GM12878 (cell line): ENCODE results near the gene PITPNC1. TPM values are rescaled to one million over a fixed set of nuclear protein-coding genes. Genes with fewer than 3 reads are reported as not detected.
A peak's percentile ranks its signal among the peaks of the same experiment; 100 is the strongest.

Source experiments
- ATAC-seq: fragments of 200-7000 bp; cut with Tn5 transposase; 3 replicates; pipeline ENCODE4 v1.9.1; 2020; ENCODE audit warnings: mild to moderate bottlenecking, moderate library complexity
- BruUV-seq: library from RNA; stranded (reverse); fragments of 400-500 nt; replicated peaks from 2 replicates; lab custom pipeline; 2021; lab: Mats Ljungman, UMichigan
- CTCF ChIA-PET: fragments of 300-600 bp; sonication (Branson Sonifier 250); formaldehyde crosslinking; extraction: SDS; loops from one replicate; lab custom pipeline; 2021; ENCODE audit warnings: inconsistent platforms; lab: Yijun Ruan, JAX
- POLR2A ChIA-PET: fragments of 350-600 bp; formaldehyde crosslinking; extraction: SDS; loops from one replicate; lab custom pipeline; 2021; ENCODE audit warnings: inconsistent platforms; lab: Charles Lee
- RAD21 ChIA-PET: fragments of 300-600 bp; sonication (Branson Sonifier 250); formaldehyde crosslinking; loops from one replicate; lab custom pipeline; 2023; ENCODE audit warnings: antibody characterized with exemption; ENCODE audit not compliant: unreplicated experiment; lab: Charles Lee
- SMC1A ChIA-PET: fragments of 300-600 bp; sonication (Branson Sonifier 250); formaldehyde crosslinking; loops from one replicate; lab custom pipeline; 2023; ENCODE audit not compliant: unreplicated experiment, uncharacterized antibody; lab: Charles Lee
- DNase-seq: peaks from one replicate; pipeline ENCODE4 v3.0.0-alpha.2; 2011; ENCODE audit warnings: low read depth, low spot score
- FAIRE-seq: peaks from 3 replicates; lab custom pipeline; 2011; peaks lifted over from hg19 to GRCh38; lab: Jason Lieb, UNC
- H2AFZ ChIP-seq: 2 replicates; pipeline ENCODE4 v1.6.0; 2011; ENCODE audit warnings: low read depth, low read length, control low read depth; ENCODE audit not compliant: control insufficient read depth
- H3K27ac ChIP-seq: 2 replicates; pipeline ENCODE4 v1.5.1; 2011; ENCODE audit warnings: control low read depth; ENCODE audit not compliant: control insufficient read depth, insufficient read depth
- H3K27me3 ChIP-seq, 2 experiments: replicated peaks in 1 of 2; 2 replicates each; pipeline versions ENCODE4 v1.6.0 to v1.6.1; 2011; ENCODE audit warnings: low read length in 1 of 2; ENCODE audit not compliant: control insufficient read depth in 2 of 2, insufficient read depth in 2 of 2
- H3K36me3 ChIP-seq, 2 experiments: 2 replicates each; pipeline ENCODE4 v1.5.1; 2011; ENCODE audit warnings: low read length in 1 of 2; ENCODE audit not compliant: control insufficient read depth in 2 of 2, insufficient read depth in 2 of 2
- H3K4me1 ChIP-seq: 2 replicates; pipeline ENCODE4 v1.6.1; 2011; ENCODE audit warnings: mild to moderate bottlenecking, low read length, moderate library complexity, mixed read lengths; ENCODE audit not compliant: control insufficient read depth, insufficient read depth
- H3K4me2 ChIP-seq: 2 replicates; pipeline ENCODE4 v1.6.0; 2011; ENCODE audit warnings: control low read depth; ENCODE audit not compliant: control insufficient read depth, insufficient read depth
- H3K4me3 ChIP-seq: fragments of 200-600 bp; sonication (generic); 2 replicates; pipeline ENCODE4 v1.5.1; 2016
- H3K79me2 ChIP-seq: 2 replicates; pipeline ENCODE4 v1.6.0; 2011; ENCODE audit warnings: low read length; ENCODE audit not compliant: control insufficient read depth, insufficient read depth
- H3K9ac ChIP-seq: 2 replicates; pipeline ENCODE4 v1.8.0; 2011; ENCODE audit warnings: low read length, control low read depth, mixed read lengths; ENCODE audit not compliant: control insufficient read depth, insufficient read depth
- H3K9me3 ChIP-seq: replicated peaks from 3 replicates; pipeline ENCODE4 v1.5.1; 2011; ENCODE audit warnings: mild to moderate bottlenecking, low read length; ENCODE audit not compliant: control insufficient read depth, insufficient read depth
- H4K20me1 ChIP-seq: 2 replicates; pipeline ENCODE4 v1.6.0; 2011; ENCODE audit not compliant: control insufficient read depth, insufficient read depth
- CREM ChIP-seq: IDR thresholded peaks from 2 replicates; pipeline ENCODE4 v1.6.1; 2014; ENCODE audit warnings: antibody characterized with exemption, low read depth
- EP300 ChIP-seq, 2 experiments: fragments of 150-350 bp in 1 of 2; IDR thresholded peaks; 2 replicates each; pipeline ENCODE4 v1.6.1; 2011 to 2012; ENCODE audit warnings: low read depth in 2 of 2, low read length in 2 of 2, borderline replicate concordance in 1 of 2, improper control_type of control experiment in 1 of 2, inconsistent platforms in 1 of 2; ENCODE audit not compliant: control insufficient read depth in 1 of 2
- HDGF ChIP-seq: fragments of 450-650 bp; IDR thresholded peaks from 2 replicates; pipeline ENCODE4 v1.6.1; 2016; ENCODE audit warnings: antibody characterized with exemption
- MTA2 ChIP-seq: fragments of 450-650 bp; IDR thresholded peaks from 2 replicates; pipeline ENCODE4 v1.6.1; 2016; ENCODE audit warnings: low read depth, mild to moderate bottlenecking, moderate library complexity
- NR2C1 ChIP-seq: fragments of 450-650 bp; IDR thresholded peaks from 2 replicates; pipeline ENCODE4 v1.6.1; 2017; ENCODE audit warnings: antibody characterized with exemption, mild to moderate bottlenecking, moderate library complexity
- NR2C2 ChIP-seq: IDR thresholded peaks from 2 replicates; pipeline ENCODE4 v1.6.1; 2011; ENCODE audit warnings: borderline replicate concordance, low read depth; ENCODE audit not compliant: control insufficient read depth, insufficient read length
- PAX5 ChIP-seq: IDR thresholded peaks from 2 replicates; pipeline ENCODE4 v1.6.1; 2011; ENCODE audit warnings: low read depth, low read length, borderline replicate concordance
- SMARCA5 ChIP-seq: fragments of 450-650 bp; IDR thresholded peaks from 2 replicates; pipeline ENCODE4 v1.6.1; 2017; ENCODE audit warnings: mild to moderate bottlenecking
- WGBS: methylation state at CpG from one replicate; pipeline ENCODE4 v1.1.6; 2016; ENCODE audit warnings: low lambda C conversion rate; ENCODE audit not compliant: insufficient replicate concordance, insufficient coverage; ENCODE audit errors: missing lambda C conversion rate; 5-methylcytosine and 5-hydroxymethylcytosine counted together
- in situ Hi-C: fragments of 300-500 bp; cut with MboI; formaldehyde crosslinking; loops from 9 replicates; pipeline ENCODE4 v1.14.3; 2018; ENCODE audit warnings: mixed read lengths
- intact Hi-C: fragments of 100-400 bp; cut with micrococcal nuclease; formaldehyde crosslinking; loops from one replicate; pipeline ENCODE4 v1.14.2; 2022; ENCODE audit not compliant: unreplicated experiment
- polyA plus RNA-seq, 11 experiments: library from polyadenylated mRNA; depleted of rRNA in 4 of 11; unstranded in 6 of 11; stranded (reverse) in 5 of 11; fragments of >200 nt; fragmentation: Nextera tagmentation in 4 of 11; fragmentation: Illumina TruSeq in 1 of 11; extraction: Ambion mirVana in 4 of 11; extraction: Trizol in 1 of 11; gene quantifications; 1 replicate in 1 of 11; 2 replicates in 10 of 11; pipeline versions ENCODE4 v1.2.1 to v1.2.3, GENCODE V29; 2011 to 2016; ENCODE audit warnings: inconsistent platforms in 2 of 11, missing spikeins in 2 of 11, low read depth in 1 of 11
- total RNA-seq, 4 experiments: library from RNA; depleted of rRNA in 3 of 4; stranded (reverse); fragments of >200 nt in 3 of 4; fragmentation: Illumina TruSeq in 1 of 4; extraction: Trizol in 1 of 4; gene quantifications; 2 replicates each; pipeline versions ENCODE4 v1.2.1 to v1.2.3, GENCODE V29; 2013 to 2021
- TF ChIP-seq, protein P1 (sequence below): IDR thresholded peaks from 2 replicates; pipeline ENCODE4 v1.6.1; 2012; ENCODE audit warnings: low read length, inconsistent platforms
- TF ChIP-seq, protein P2 (sequence below): fragments of 450-650 bp; IDR thresholded peaks from 2 replicates; pipeline ENCODE4 v1.6.1; 2016; ENCODE audit warnings: mild to moderate bottlenecking
- TF ChIP-seq, protein P3 (sequence below): IDR thresholded peaks from 2 replicates; pipeline ENCODE4 v1.6.1; 2011; ENCODE audit warnings: low read depth, low read length, improper control_type of control experiment, borderline replicate concordance
- TF ChIP-seq, protein P4 (sequence below): fragments of 450-650 bp; formaldehyde crosslinking; IDR thresholded peaks from 2 replicates; pipeline ENCODE4 v1.4.0; 2022; ENCODE audit warnings: mild to moderate bottlenecking, moderate library complexity
- TF ChIP-seq, protein P5 (sequence below): fragments of 450-650 bp; IDR thresholded peaks from 2 replicates; pipeline ENCODE4 v1.6.1; 2014; ENCODE audit warnings: mild to moderate bottlenecking

Gene PITPNC1
- total and polyA plus RNA-seq, 10 of the 15 experiments (the other 5 are each of a cell fraction or from before 2014, with no cell fraction given) = 12.2 to 62.4 (median 47.3) TPM

DNA sequence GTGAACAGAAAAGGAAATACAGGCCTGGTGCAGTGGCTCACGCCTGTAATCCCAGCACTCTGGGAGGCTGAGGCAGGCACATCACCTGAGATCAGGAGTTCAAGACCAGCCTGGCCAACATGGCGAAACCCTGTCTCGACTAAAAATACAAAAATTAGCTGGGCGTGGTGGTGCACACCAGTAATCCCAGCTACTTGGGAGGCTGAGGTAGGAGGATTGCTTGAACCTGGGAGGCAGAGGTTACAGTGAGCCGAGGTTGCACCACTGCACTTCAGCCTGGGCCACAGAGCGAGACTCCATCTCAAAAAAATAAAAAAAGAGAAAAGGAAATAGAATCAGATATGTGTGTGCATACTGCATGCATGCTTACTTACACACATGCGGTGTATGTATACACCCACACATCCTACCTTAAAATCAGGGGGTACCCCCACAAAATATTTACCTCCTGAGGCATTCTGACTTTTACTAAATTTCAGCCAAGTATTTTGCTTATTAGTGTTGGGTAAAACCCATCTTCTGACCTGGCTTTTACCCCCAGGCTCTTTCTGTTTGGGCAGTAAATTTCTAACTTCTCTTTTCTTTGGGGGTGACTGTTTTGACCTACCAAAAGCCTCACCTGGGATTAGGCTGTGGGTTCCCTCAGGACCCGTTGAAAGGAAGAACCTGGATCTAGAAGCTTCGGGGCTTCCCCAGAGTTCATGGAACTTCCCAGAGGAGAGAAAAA is 201.8 kb downstream of the PITPNC1 start (continued):
- TF ChIP-seq, protein P1, sequence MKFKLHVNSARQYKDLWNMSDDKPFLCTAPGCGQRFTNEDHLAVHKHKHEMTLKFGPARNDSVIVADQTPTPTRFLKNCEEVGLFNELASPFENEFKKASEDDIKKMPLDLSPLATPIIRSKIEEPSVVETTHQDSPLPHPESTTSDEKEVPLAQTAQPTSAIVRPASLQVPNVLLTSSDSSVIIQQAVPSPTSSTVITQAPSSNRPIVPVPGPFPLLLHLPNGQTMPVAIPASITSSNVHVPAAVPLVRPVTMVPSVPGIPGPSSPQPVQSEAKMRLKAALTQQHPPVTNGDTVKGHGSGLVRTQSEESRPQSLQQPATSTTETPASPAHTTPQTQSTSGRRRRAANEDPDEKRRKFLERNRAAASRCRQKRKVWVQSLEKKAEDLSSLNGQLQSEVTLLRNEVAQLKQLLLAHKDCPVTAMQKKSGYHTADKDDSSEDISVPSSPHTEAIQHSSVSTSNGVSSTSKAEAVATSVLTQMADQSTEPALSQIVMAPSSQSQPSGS = peak; percentile 88
- TF ChIP-seq, protein P2, sequence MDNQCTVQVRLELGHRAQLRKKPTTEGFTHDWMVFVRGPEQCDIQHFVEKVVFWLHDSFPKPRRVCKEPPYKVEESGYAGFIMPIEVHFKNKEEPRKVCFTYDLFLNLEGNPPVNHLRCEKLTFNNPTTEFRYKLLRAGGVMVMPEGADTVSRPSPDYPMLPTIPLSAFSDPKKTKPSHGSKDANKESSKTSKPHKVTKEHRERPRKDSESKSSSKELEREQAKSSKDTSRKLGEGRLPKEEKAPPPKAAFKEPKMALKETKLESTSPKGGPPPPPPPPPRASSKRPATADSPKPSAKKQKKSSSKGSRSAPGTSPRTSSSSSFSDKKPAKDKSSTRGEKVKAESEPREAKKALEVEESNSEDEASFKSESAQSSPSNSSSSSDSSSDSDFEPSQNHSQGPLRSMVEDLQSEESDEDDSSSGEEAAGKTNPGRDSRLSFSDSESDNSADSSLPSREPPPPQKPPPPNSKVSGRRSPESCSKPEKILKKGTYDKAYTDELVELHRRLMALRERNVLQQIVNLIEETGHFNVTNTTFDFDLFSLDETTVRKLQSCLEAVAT = peak; percentile 85
- peak; percentile 25; the same call in 1 of the 2 replicates for TF ChIP-seq PAX5
- peak; percentile 27 to 43; a peak in 3 of 4 replicates for TF ChIP-seq EP300 (IDR thresholded peaks at IDR 0.05; ENCODE audit: borderline replicate concordance in 1 of 2, control insufficient read depth in 1 of 2, low read depth in 2 of 2, low read length in 2 of 2)

DNA sequence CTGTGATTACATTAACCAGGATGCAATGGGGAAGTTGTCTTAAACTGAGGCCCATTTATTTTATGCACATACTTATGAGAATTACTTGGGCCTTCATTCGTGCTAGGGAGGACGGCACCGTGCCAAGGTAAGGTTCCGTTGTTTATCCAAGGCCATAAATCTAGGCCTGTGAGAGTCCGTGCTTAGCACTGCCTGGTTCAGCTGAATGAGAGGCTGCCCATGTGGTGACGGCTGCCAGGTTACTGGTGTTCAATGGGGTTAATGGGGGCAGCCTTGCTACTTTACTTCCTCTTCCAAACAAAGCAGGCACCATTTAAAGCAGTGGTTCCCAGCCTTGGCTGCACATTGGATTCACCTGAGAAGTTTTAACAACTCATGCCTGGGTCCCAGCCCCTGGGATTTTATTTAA is 205.6 kb downstream of the PITPNC1 start:
- WGBS = 84% methylated on average over 6 of the region's 6 CpGs
- H3K4me2 ChIP-seq = no peak overlapping the region
- H3K4me3 ChIP-seq = no peak overlapping the region
- CTCF ChIA-PET = interaction anchor here (1.2 kb wide), 1 partner anchor 9 kb away, joined by 3 read pairs; no protein-coding TSS in a partner anchor
- in situ Hi-C loops = no loop called here
- H3K4me1 ChIP-seq = peaks cover 33% of the 10 kb centered on the region
- no peak for FAIRE-seq
- no TSS peak for BruUV-seq
- no peak for DNase-seq
- SMC1A ChIA-PET = interaction anchor here (0.8 to 4.7 kb wide), 3 partner anchors 12 to 13 kb away, joined by 3 to 17 read pairs (median 3); no protein-coding TSS in a partner anchor
- H2AFZ ChIP-seq = no peak overlapping the region
- H4K20me1 ChIP-seq = no peaks in the 10 kb centered on the region
- intact Hi-C loops = no loop called here
- no peak for ATAC-seq
- no peaks in the 10 kb centered on the region; a peak in 1 of 4 replicates for H3K27me3 ChIP-seq
- H3K36me3 ChIP-seq = peaks cover 0 to 9% of the 10 kb centered on the region in 2 experiments; a peak in 2 of 4 replicates
- no peak overlapping the region for H3K9ac ChIP-seq
- H3K79me2 ChIP-seq = no peaks in the 10 kb centered on the region
- no peak overlapping the region for H3K27ac ChIP-seq
- no peaks in the 10 kb centered on the region; the same call in 1 of the 3 replicates for H3K9me3 ChIP-seq
- POLR2A ChIA-PET = no interaction called here
- RAD21 ChIA-PET = interaction anchor here (1.0 kb wide), 1 partner anchor 13 kb away, joined by 3 read pairs; no protein-coding TSS in a partner anchor
- no peak for TF ChIP-seq CREM
- no peak for TF ChIP-seq NR2C1
- TF ChIP-seq SMARCA5 = no peak
- TF ChIP-seq, protein P3, sequence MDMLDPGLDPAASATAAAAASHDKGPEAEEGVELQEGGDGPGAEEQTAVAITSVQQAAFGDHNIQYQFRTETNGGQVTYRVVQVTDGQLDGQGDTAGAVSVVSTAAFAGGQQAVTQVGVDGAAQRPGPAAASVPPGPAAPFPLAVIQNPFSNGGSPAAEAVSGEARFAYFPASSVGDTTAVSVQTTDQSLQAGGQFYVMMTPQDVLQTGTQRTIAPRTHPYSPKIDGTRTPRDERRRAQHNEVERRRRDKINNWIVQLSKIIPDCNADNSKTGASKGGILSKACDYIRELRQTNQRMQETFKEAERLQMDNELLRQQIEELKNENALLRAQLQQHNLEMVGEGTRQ = no peak
- TF ChIP-seq, protein P4, sequence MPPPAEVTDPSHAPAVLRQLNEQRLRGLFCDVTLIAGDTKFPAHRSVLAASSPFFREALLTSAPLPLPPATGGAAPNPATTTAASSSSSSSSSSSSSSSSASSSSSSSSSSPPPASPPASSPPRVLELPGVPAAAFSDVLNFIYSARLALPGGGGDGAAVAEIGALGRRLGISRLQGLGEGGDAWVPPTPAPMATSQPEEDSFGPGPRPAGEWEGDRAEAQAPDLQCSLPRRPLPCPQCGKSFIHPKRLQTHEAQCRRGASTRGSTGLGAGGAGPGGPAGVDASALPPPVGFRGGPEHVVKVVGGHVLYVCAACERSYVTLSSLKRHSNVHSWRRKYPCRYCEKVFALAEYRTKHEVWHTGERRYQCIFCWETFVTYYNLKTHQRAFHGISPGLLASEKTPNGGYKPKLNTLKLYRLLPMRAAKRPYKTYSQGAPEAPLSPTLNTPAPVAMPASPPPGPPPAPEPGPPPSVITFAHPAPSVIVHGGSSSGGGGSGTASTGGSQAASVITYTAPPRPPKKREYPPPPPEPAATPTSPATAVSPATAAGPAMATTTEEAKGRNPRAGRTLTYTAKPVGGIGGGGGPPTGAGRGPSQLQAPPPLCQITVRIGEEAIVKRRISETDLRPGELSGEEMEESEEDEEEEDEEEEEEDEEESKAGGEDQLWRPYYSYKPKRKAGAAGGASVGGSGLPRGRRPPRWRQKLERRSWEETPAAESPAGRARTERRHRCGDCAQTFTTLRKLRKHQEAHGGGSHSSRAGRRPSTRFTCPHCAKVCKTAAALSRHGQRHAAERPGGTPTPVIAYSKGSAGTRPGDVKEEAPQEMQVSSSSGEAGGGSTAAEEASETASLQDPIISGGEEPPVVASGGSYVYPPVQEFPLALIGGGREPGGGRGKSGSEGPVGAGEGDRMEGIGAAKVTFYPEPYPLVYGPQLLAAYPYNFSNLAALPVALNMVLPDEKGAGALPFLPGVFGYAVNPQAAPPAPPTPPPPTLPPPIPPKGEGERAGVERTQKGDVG (CRISPR knock-in tag) = no peak
- no peak for TF ChIP-seq MTA2
- TF ChIP-seq HDGF = no peak
- TF ChIP-seq, protein P5, sequence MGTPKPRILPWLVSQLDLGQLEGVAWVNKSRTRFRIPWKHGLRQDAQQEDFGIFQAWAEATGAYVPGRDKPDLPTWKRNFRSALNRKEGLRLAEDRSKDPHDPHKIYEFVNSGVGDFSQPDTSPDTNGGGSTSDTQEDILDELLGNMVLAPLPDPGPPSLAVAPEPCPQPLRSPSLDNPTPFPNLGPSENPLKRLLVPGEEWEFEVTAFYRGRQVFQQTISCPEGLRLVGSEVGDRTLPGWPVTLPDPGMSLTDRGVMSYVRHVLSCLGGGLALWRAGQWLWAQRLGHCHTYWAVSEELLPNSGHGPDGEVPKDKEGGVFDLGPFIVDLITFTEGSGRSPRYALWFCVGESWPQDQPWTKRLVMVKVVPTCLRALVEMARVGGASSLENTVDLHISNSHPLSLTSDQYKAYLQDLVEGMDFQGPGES = no peak
- no peak for TF ChIP-seq NR2C2
